ENCODE data around the gene RNF224.

The RNF224 gene

GRCh38 chr9:137192859-137193258, 34.4 kb upstream of the RNF224 start:
- DNase-seq, result no peak

DNA sequence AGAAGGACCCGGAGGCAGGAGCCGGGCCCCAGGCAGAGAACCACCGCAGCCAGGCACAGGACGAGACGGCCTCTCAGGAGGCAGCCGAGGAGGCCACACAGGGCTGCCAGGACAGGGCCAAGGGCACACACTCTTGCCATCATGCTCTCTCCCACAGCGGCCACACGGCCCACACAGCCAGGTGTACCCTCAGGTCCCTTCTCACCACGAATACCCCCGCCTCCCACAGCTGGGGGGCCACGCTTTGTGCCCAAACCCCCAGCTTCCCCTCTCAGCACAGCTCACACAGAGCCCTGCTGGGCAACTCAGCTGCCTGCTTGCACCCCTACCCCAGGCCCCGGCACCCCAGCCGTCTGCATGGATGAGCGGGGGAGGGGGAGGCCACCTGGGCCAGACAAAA, 33.5 kb upstream of the RNF224 start:
- DNase-seq, result no peak

- DNase-seq, result no peak
These were observed 32.9 kb upstream of the RNF224 start for GRCh38 chr9:137194388-137194787.

GRCh38 chr9:137194909-137195308, 32.4 kb upstream of the RNF224 start:
- no peak for DNase-seq

- no peak for DNase-seq
These were observed 31.6 kb upstream of the RNF224 start for GRCh38 chr9:137195525-137196220.

GRCh38 chr9:137198051-137198901, 29.0 kb upstream of the RNF224 start:
- DNase-seq, result no peak

DNA sequence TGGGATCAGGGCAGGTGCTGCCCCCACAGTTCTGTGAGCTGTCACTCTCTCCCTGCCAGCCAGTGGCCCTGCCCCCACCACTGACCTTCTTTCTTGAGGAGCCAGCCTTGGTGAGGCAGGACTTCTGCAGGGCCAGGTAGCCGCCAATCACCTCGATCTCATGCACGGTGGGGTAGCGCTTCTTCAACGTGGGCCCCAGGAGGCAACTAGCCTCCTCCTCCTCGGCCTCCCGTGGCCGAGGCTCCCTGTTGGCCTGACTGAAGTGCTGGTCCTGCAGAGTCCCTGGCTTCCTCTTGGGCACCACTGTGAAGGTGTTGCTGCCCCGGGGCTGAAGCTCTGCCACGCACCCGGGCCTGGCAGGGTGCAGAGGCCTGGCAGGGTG, 28.4 kb upstream of the RNF224 start:
- no peak for DNase-seq

DNA sequence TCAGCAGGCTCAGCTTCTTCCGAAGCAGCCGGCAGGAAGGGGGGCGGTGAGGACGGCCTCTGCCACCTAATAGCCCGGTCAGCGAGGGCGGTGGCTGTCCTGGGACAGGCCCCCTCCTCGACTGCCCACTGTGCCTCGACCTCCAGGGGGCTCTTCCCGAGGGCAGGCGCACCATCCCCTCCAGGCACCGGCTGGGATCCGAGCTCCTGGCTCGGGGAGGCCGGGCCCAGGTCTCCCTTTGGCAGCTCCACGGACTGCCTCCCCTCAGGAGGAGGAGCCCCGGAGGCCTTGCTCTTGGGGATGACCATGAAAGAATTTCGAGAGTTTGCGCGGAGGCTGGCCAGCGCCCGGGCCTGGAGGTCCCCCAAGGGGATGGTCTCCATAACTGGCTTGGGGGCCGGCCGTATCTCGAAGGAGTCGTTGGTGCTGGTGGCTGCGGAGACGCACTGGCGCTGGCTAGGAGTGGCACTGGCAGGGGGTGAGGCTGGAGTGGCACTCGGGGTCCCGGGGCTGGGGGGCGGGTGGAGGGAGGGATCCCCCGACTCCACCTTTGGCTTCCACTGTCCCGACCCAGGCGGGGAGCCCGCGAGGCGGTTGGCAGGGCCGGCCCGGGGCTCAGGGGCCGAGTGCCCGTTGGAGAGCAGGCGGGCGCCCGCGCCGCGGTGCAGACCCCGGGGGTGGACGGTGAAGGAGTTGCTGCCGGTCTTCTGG, 27.7 kb upstream of the RNF224 start:
- DNase-seq, result no peak

- DNase-seq, result peak; percentile 100
These were observed 26.7 kb upstream of the RNF224 start, which contains the start of gene TPRN for GRCh38 chr9:137200311-137201204. Gene TPRN, minus strand, starts transcription at chr9:137200741. Its CDS starts 30 bp downstream, at chr9:137200711.

GRCh38 chr9:137201205-137201868, 26.0 kb upstream of the RNF224 start:
- DNase-seq, result no peak

DNA sequence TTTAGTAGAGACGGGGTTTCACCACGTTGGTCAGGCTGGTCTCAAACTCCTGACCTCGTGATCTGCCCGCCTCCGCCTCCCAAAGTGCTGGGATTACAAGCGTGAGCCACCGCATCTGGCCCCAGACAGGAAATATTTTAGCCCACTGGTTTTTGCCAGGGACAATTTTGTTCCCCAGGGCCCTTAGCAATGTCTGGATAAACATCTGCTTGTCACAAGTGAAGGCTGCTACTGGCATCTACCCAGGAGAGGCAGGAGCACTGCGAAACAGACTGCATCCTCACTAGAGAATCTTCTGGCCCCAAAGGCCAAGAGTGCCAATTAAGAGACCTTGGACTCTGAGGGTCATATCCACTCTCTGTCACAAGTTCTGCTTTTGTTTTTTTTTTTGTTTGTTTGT, 24.3 kb upstream of the RNF224 start:
- no peak for DNase-seq

- no peak for DNase-seq
These were observed 22.6 kb upstream of the RNF224 start for GRCh38 chr9:137204731-137205125.

- peak; percentile 81 for DNase-seq
These were observed 21.9 kb upstream of the RNF224 start, which contains the start of the genes NDOR1 and TMEM203 for GRCh38 chr9:137205126-137206069. Gene NDOR1, plus strand, starts transcription at chr9:137205700. Its CDS starts 78 bp downstream, at chr9:137205778. Gene TMEM203, minus strand, starts transcription at chr9:137205648. Its CDS starts 234 bp downstream, at chr9:137205414.

DNA sequence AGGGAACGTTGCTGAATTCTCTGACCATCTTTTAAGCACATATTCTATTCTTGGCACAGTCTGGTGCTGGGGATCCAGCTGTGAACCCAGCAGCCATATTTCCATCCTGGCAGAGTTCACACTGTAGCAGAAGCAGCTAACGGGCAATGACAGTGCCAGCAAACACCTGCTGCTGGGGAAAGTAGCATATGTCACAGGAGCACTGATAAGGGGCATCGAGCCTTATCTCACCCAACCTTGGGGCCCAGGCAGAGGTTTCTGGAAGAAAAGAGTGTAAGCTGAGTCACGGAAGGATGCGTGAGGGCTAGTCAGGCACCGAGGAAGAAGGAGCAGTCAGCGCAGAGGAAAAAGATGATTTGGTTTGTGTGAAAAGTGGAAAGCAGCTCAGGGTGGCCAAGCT, 20.7 kb upstream of the RNF224 start:
- DNase-seq, result no peak

DNA sequence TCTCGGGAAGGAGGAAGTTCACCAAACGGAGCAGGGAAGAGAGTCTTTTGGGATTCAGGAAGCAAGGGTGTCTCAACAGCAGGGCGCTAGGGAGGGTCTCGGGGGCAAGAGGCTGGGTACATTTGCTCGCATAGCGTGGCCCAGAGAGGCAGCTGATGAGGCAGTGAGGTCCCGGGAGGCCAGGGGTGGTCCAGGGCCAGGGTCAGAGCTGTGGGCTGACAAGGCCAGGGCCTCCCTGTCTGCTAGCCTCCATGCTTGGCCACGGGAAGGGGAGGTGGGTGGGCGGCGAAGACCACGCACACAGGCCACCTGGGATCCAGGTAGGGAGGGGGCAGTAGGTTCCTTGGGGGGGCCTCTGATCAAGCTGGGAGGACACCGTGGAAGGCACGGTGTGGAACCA, 15.8 kb upstream of the RNF224 start:
- DNase-seq, result no peak

DNA sequence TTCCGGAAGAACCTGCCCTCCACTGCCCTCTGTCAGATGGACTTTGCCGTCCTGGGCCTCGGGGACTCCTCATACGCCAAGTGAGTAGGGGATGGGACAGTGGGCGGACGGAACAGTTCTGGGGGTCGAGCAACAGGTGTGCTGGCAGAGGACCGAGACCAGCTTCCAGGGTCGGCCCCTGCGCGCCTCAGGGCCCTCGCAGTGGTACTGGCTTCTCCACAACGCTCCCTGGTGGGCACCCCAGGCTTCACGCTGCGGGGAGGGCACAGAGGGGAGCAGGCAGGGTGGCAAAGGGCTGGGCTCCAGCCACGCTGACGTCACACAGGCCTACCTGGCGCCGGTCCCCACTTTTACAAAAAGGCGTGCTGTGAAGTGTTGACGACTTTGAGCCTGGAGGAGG, 14.8 kb upstream of the RNF224 start:
- DNase-seq, result no peak

DNA sequence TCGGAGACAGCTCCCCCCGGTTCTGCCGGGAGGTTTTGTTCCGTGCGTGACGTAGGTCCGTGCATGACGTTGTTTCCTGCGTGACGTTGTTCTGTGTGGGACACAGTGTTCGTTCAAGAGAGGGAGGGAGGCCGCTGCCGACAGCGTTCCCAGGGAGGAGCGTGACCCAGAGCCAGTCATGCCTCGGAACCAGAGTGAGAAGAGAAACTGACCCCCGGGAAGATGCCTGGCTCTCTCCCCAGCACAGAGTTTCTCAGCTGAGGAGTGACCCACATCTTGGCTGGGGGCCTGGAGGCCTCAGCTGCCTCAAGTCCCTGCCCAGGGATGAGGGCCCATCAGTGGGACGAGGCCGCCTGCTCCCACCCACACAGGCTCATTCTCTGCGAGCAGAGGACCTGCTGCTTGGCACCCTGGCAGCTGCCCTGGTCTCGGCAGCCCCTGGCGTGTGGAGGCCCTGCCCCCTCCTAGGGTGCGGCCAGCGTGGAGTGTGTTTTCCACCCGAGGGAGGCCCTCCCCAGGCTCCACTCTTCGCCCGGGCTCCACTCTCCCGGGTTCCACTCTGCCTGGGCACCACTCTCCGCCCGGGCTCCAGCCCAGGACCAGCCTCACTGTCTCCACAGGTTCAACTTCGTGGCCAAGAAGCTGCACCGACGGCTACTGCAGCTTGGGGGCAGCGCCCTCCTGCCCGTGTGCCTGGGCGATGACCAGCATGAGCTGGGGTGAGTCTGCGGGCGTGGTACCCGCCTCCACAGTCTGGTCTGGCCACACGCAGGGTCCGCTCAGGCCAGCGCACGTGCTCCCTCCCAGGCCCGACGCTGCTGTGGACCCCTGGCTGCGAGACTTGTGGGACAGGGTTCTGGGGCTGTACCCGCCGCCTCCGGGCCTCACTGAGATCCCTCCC, 13.9 kb upstream of the RNF224 start:
- DNase-seq, result no peak

DNA sequence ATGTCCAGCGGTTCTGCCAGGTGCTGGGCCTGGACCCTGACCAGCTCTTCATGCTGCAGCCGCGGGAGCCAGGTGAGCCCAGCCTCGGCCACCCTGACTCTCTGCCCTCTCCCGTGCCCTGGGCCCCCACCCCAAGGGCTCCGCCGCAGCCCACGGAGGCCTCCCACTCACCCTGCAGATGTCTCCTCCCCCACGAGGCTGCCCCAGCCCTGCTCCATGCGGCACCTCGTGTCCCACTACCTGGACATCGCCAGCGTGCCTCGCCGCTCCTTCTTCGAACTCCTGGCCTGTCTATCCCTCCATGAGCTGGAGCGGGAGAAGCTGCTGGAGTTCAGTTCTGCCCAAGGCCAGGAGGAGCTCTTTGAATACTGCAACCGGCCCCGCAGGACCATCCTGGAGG, 12.7 kb upstream of the RNF224 start:
- no peak for DNase-seq

- DNase-seq, result no peak
These were observed 11.9 kb upstream of the RNF224 start for GRCh38 chr9:137215196-137215986.

Data from fibroblast of upper back skin (primary cell).